IMR-90 (cell line): Measurements from ENCODE around the gene MS4A10.

Experiments
- CEBPB ChIP-seq: IDR thresholded peaks from 2 replicates; pipeline ENCODE4 v1.6.1; 2012; ENCODE audit warnings: low read depth, low read length, improper control_type of control experiment
- CTCF ChIP-seq: conservative IDR thresholded peaks from 2 replicates; pipeline ENCODE4 v1.5.1; 2012; ENCODE audit warnings: mild to moderate bottlenecking, low read depth, low read length, improper control_type of control experiment
- MAZ ChIP-seq: IDR thresholded peaks from 2 replicates; pipeline ENCODE4 v1.6.1; 2012; ENCODE audit warnings: low read depth, mild to moderate bottlenecking, low read length, improper control_type of control experiment, moderate library complexity, borderline replicate concordance
- NFE2L2 ChIP-seq: fragments of 150-350 bp; IDR thresholded peaks from 2 replicates; pipeline ENCODE4 v1.6.1; 2016; ENCODE audit warnings: low read depth, mild to moderate bottlenecking, low read length
- POLR2A ChIP-seq: IDR thresholded peaks from 2 replicates; pipeline ENCODE4 v1.6.1; 2012; ENCODE audit warnings: mild to moderate bottlenecking, low read depth, low read length
- SMC3 ChIP-seq: fragments of 150-350 bp; IDR thresholded peaks from 2 replicates; pipeline ENCODE4 v1.6.1; 2016; ENCODE audit warnings: low read depth, mild to moderate bottlenecking, antibody characterized with exemption, low read length, moderate library complexity

- TF ChIP-seq CTCF: no peak
- TF ChIP-seq POLR2A: no peak
- TF ChIP-seq CEBPB: no peak
- no peak for TF ChIP-seq MAZ
- TF ChIP-seq NFE2L2: no peak
- TF ChIP-seq SMC3: no peak
Measured at GRCh38 chr11:60739114-60739513, 46.0 kb upstream of the MS4A10 start.
